GM23338 (cell line): ENCODE measurements around the gene CDC26. TPM values are rescaled to one million over a fixed set of nuclear protein-coding genes. Genes with fewer than 3 reads are reported as not detected.

Experiments
- ATAC-seq: fragments of 200-7000 bp; cut with Tn5 transposase; 3 replicates; pipeline ENCODE4 v1.9.1; 2020
- DNase-seq: peaks from one replicate; pipeline ENCODE4 v3.0.0-alpha.2; 2015; ENCODE audit warnings: low spot score
- H2AFZ ChIP-seq: fragments of 200-600 bp; sonication (generic); 2 replicates; pipeline ENCODE4 v1.8.0; 2016; ENCODE audit warnings: antibody characterized with exemption, mild to moderate bottlenecking, moderate library complexity
- H3F3A ChIP-seq: fragments of 200-600 bp; sonication (generic); replicated peaks from 2 replicates; pipeline ENCODE4 v1.8.0; 2017; ENCODE audit warnings: antibody characterized with exemption, mixed run types, low read depth
- H3K27ac ChIP-seq: fragments of 200-600 bp; sonication (generic); 2 replicates; pipeline ENCODE4 v1.6.1; 2016; ENCODE audit warnings: low read depth
- H3K27me3 ChIP-seq: fragments of 200-600 bp; sonication (generic); 2 replicates; pipeline ENCODE4 v1.8.0; 2016; ENCODE audit warnings: mild to moderate bottlenecking, mixed run types, moderate library complexity; ENCODE audit not compliant: insufficient read depth
- H3K36me3 ChIP-seq: fragments of 200-600 bp; sonication (generic); 2 replicates; pipeline ENCODE4 v1.8.0; 2016; ENCODE audit warnings: mild to moderate bottlenecking; ENCODE audit not compliant: insufficient read depth
- H3K4me1 ChIP-seq: fragments of 200-600 bp; sonication (generic); 2 replicates; pipeline ENCODE4 v1.8.0; 2016; ENCODE audit warnings: mild to moderate bottlenecking, moderate library complexity; ENCODE audit not compliant: insufficient read depth
- H3K4me2 ChIP-seq: fragments of 200-600 bp; sonication (generic); 2 replicates; pipeline ENCODE4 v1.7.1; 2017; ENCODE audit warnings: mixed run types
- H3K4me3 ChIP-seq: fragments of 200-600 bp; sonication (generic); 2 replicates; pipeline ENCODE4 v1.6.1; 2016; ENCODE audit warnings: mixed run types
- H3K79me2 ChIP-seq: fragments of 200-600 bp; sonication (generic); replicated peaks from 2 replicates; pipeline ENCODE4 v1.8.0; 2017; ENCODE audit warnings: mild to moderate bottlenecking; ENCODE audit not compliant: insufficient read depth
- H3K9me2 ChIP-seq: fragments of 200-600 bp; sonication (generic); 2 replicates; pipeline ENCODE4 v1.8.0; 2017; ENCODE audit not compliant: insufficient read depth
- H4K20me1 ChIP-seq: fragments of 200-600 bp; sonication (generic); replicated peaks from 2 replicates; pipeline ENCODE4 v1.8.0; 2017; ENCODE audit warnings: mild to moderate bottlenecking; ENCODE audit not compliant: insufficient read depth
- H3K27ac Mint-ChIP-seq: 2 replicates; pipeline ENCODE4 v1.8.0; 2020; ENCODE audit warnings: inconsistent platforms, mild to moderate bottlenecking, moderate library complexity, mixed read lengths
- H3K27me3 Mint-ChIP-seq: 3 replicates; pipeline ENCODE4 v1.8.0; 2022; ENCODE audit warnings: low read depth, mild to moderate bottlenecking, moderate library complexity, mixed read lengths, inconsistent platforms; ENCODE audit not compliant: insufficient read depth, poor library complexity
- H3K36me3 Mint-ChIP-seq: 3 replicates; pipeline ENCODE4 v1.8.0; 2021; ENCODE audit warnings: low read depth, mild to moderate bottlenecking, inconsistent platforms, moderate library complexity, mixed read lengths
- H3K4me1 Mint-ChIP-seq: 3 replicates; pipeline ENCODE4 v1.8.0; 2020; ENCODE audit warnings: mild to moderate bottlenecking, inconsistent platforms, mixed read lengths
- H3K4me3 Mint-ChIP-seq: 3 replicates; pipeline ENCODE4 v1.8.0; 2021; ENCODE audit warnings: moderate library complexity, mild to moderate bottlenecking, inconsistent platforms, mixed read lengths
- H3K9me3 Mint-ChIP-seq: 3 replicates; pipeline ENCODE4 v1.8.0; 2020; ENCODE audit warnings: moderate library complexity, mild to moderate bottlenecking, inconsistent platforms, mixed read lengths
- CREB1 ChIP-seq: fragments of 250-450 bp; sonication (Bioruptor Pico); IDR thresholded peaks from 2 replicates; pipeline ENCODE4 v1.5.0; 2020; ENCODE audit warnings: low read depth, mild to moderate bottlenecking, moderate library complexity
- CTCF ChIP-seq, 2 experiments: fragments of 200-600 bp in 1 of 2; sonication (generic) in 1 of 2; conservative IDR thresholded peaks; 2 replicates each; pipeline versions ENCODE4 v1.5.1 to v1.6.1; 2016 to 2017; ENCODE audit warnings: antibody characterized with exemption in 2 of 2, low read depth in 2 of 2, mild to moderate bottlenecking in 2 of 2, moderate library complexity in 1 of 2
- ETS1 ChIP-seq: IDR thresholded peaks from 2 replicates; pipeline ENCODE4 v1.6.1; 2016; ENCODE audit warnings: antibody characterized with exemption
- EZH2 ChIP-seq: fragments of 200-600 bp; sonication (generic); IDR thresholded peaks from one replicate; pipeline ENCODE4 v1.8.0; 2017; ENCODE audit warnings: antibody characterized with exemption, mild to moderate bottlenecking, low read depth; ENCODE audit not compliant: unreplicated experiment
- EZH2phosphoT487 ChIP-seq: fragments of 200-600 bp; sonication (generic); IDR thresholded peaks from one replicate; pipeline ENCODE4 v1.8.1; 2018; ENCODE audit warnings: antibody characterized with exemption; ENCODE audit not compliant: unreplicated experiment
- JUNB ChIP-seq: IDR thresholded peaks from one replicate; pipeline ENCODE4 v1.6.1; 2016; ENCODE audit warnings: antibody characterized with exemption; ENCODE audit not compliant: unreplicated experiment
- NANOG ChIP-seq: IDR thresholded peaks from 2 replicates; pipeline ENCODE4 v1.6.1; 2016; ENCODE audit warnings: antibody characterized with exemption, borderline replicate concordance
- POLR2AphosphoS5 ChIP-seq: IDR thresholded peaks from 2 replicates; pipeline ENCODE4 v1.6.1; 2016; ENCODE audit warnings: antibody characterized with exemption, low read depth
- REST ChIP-seq: IDR thresholded peaks from one replicate; pipeline ENCODE4 v1.6.1; 2018; ENCODE audit warnings: antibody characterized with exemption; ENCODE audit not compliant: unreplicated experiment
- ZNF114 ChIP-seq: fragments of 250-450 bp; sonication (Bioruptor Pico); IDR thresholded peaks from 2 replicates; pipeline ENCODE4 v1.5.0; 2020; ENCODE audit warnings: mild to moderate bottlenecking, moderate library complexity
- ZNF331 ChIP-seq: fragments of 250-450 bp; sonication (Bioruptor Pico); IDR thresholded peaks from 2 replicates; pipeline ENCODE4 v1.5.0; 2020; ENCODE audit warnings: low read depth, mild to moderate bottlenecking, moderate library complexity
- ZNF462 ChIP-seq: fragments of 250-450 bp; sonication (Bioruptor Pico); IDR thresholded peaks from 2 replicates; pipeline ENCODE4 v1.5.0; 2020; ENCODE audit warnings: mild to moderate bottlenecking, moderate library complexity
- polyA plus RNA-seq: library from polyadenylated mRNA; unstranded; fragments of >200 nt; fragmentation: Nextera tagmentation; extraction: Ambion mirVana; gene quantifications from 2 replicates; pipeline ENCODE4 v1.2.1, GENCODE V29; 2016
- total RNA-seq: library from RNA; depleted of rRNA; stranded (reverse); fragments of >200 nt; shearing (Covaris generic); gene quantifications from 2 replicates; pipeline ENCODE4 v1.2.3, GENCODE V29; 2014

The CDC26 gene
- total and polyA plus RNA-seq, 2 experiments from 2014 or later, result 34.9 to 112 TPM

- H3K4me1 Mint-ChIP-seq, result peaks cover 3% of the 10 kb centered on the region; the same call in 1 of the 3 replicates
- no peak for TF ChIP-seq EZH2
- TF ChIP-seq CTCF (conservative IDR thresholded peaks at IDR 0.05; ENCODE audit: low read depth in 2 of 2), result no peak
- no peak for TF ChIP-seq EZH2phosphoT487
- TF ChIP-seq ETS1, result no peak
- TF ChIP-seq CREB1 (CRISPR knock-in tag), result no peak
- TF ChIP-seq ZNF462 (CRISPR knock-in tag), result no peak
- no peak for TF ChIP-seq NANOG
- TF ChIP-seq ZNF331, result no peak
- TF ChIP-seq REST, result no peak
- no peak for TF ChIP-seq POLR2AphosphoS5
- no peak for TF ChIP-seq ZNF114 (CRISPR knock-in tag)
- TF ChIP-seq JUNB, result no peak
These were observed 6.0 kb downstream of the CDC26 start for GRCh38 chr9:113269355-113269754.

More at GRCh38 chr9:113269355-113269754, 6.0 kb downstream of the CDC26 start:
- Mint-ChIP-seq H3K36me3 (peaks cover 32% of the 10 kb centered on the region), H3K27me3 (no peaks in the 10 kb centered on the region), H3K4me3 (no peak overlapping the region), H3K9me3 (no peaks in the 10 kb centered on the region), H3K27ac (no peak overlapping the region)
- Histone ChIP-seq H4K20me1 (no peaks in the 10 kb centered on the region; the same call in 1 of the 2 replicates), H3K36me3 (peaks cover 28% of the 10 kb centered on the region), H3K27me3 (no peaks in the 10 kb centered on the region), H2AFZ (no peak overlapping the region), H3K79me2 (peaks cover 12% of the 10 kb centered on the region), H3K4me2 (no peak overlapping the region), H3K27ac (no peak overlapping the region), H3K4me3 (no peak overlapping the region), H3K4me1 (0 out of 2 replicates have a peak, but pooled peaks cover 3% of the 10 kb centered on the region), H3F3A (no peaks in the 10 kb centered on the region), H3K9me2 (no peaks in the 10 kb centered on the region)
- DNase-seq (no peak), ATAC-seq (no peak)
